Measurements from ENCODE around the gene SLC4A1AP. TPM values are rescaled to one million over a fixed set of nuclear protein-coding genes. Genes with fewer than 3 reads are reported as not detected.
"Not testable (repeated sequence)": the region's sequence is repeated elsewhere in the genome, so short reads cannot be mapped to it uniquely, and the experiment has no call there.

The SLC4A1AP gene
- total RNA-seq, 1 donor from 2014 or later: 20.5 TPM

GRCh38 chr2:27628767-27629709, 34.7 kb upstream of the SLC4A1AP start, which contains the start of the genes CCDC121 and GPN1:
CCDC121 (minus strand) TSS chr2:27629012; CDS start chr2:27627799, 1,213 bp downstream.
GPN1 (plus strand) TSS chr2:27629050; CDS start chr2:27629059, 9 bp downstream.
- H3K4me1 Mint-ChIP-seq (ENCODE audit: unreplicated experiment): peaks cover 26% of the 10 kb centered on the region
- H3K27me3 Mint-ChIP-seq (ENCODE audit: unreplicated experiment): no peaks in the 10 kb centered on the region
- no peaks in the 10 kb centered on the region for H3K9me3 Mint-ChIP-seq (ENCODE audit: unreplicated experiment)
- TF ChIP-seq CTCF (IDR thresholded peaks at IDR 0.05): no peak
- peak; percentile 94 for DNase-seq (ENCODE audit: extremely low spot score, unreplicated experiment)
- no peak within 1 kb of the TSS for H3K4me3 Mint-ChIP-seq (ENCODE audit: unreplicated experiment)
- peaks cover 29% of the 10 kb centered on the region for H3K36me3 Mint-ChIP-seq (ENCODE audit: unreplicated experiment)
- no peak within 1 kb of the TSS for H3K27ac Mint-ChIP-seq (ENCODE audit: unreplicated experiment)

DNA sequence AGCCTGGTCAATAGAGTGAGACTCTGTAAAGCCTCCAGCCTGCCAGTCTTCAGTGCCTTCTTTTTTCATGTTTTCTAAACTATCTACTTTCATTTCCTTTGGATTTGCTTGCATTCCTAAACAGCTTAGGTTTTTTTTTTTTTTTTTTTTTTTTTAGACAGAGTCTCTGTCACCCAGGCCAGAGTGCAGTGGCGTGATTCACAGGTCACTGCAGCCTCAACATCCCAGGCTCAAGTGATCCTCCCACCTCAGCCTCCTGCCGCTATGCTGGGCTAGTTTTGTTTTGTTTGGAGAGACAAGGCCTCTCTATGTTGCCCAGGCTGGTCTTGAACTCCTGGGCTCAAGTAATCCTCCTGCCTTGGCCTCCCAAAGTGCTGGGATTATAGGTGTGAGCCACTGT, 33.4 kb upstream of the SLC4A1AP start:
- not testable (repeated sequence) for H3K27ac Mint-ChIP-seq (ENCODE audit: unreplicated experiment); H3K9me3 Mint-ChIP-seq (ENCODE audit: unreplicated experiment); H3K27me3 Mint-ChIP-seq (ENCODE audit: unreplicated experiment); DNase-seq (ENCODE audit: extremely low spot score, unreplicated experiment)
- Mint-ChIP-seq H3K4me3 (ENCODE audit: unreplicated experiment) (peak overlapping the region; percentile 33), H3K36me3 (ENCODE audit: unreplicated experiment) (peaks cover 29% of the 10 kb centered on the region), H3K4me1 (ENCODE audit: unreplicated experiment) (peaks cover 26% of the 10 kb centered on the region)

- H3K4me1 Mint-ChIP-seq (ENCODE audit: unreplicated experiment): peaks cover 6% of the 10 kb centered on the region
- peaks cover 53% of the 10 kb centered on the region for H3K36me3 Mint-ChIP-seq (ENCODE audit: unreplicated experiment)
- no peak for DNase-seq (ENCODE audit: extremely low spot score, unreplicated experiment)
- H3K27ac Mint-ChIP-seq (ENCODE audit: unreplicated experiment): no peak overlapping the region
- H3K27me3 Mint-ChIP-seq (ENCODE audit: unreplicated experiment): no peaks in the 10 kb centered on the region
- no peak overlapping the region for H3K4me3 Mint-ChIP-seq (ENCODE audit: unreplicated experiment)
- H3K9me3 Mint-ChIP-seq (ENCODE audit: unreplicated experiment): no peaks in the 10 kb centered on the region
- TF ChIP-seq CTCF (IDR thresholded peaks at IDR 0.05): no peak
These were observed 29.4 kb upstream of the SLC4A1AP start for GRCh38 chr2:27634291-27634690.

DNA sequence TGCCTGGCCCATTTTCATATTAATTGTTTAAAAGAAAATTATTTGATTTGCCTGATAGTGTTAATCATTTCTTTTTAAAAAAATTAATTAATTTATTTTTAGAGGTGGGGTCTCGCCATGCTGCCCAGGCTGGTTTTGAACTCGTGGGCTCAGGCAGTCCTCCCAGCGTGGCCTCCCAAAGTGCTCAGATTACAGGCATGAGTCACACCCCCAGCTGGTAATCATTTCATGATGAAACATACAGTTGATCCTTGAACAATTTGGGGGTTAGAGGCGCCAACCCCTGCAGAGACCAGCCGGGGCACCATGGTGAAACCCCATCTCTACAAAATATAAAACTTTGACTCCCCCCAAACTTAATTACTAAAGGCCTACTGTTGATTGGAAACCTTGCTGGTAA, 26.9 kb upstream of the SLC4A1AP start:
- Mint-ChIP-seq H3K27me3 (ENCODE audit: unreplicated experiment) (no peaks in the 10 kb centered on the region), H3K27ac (ENCODE audit: unreplicated experiment) (no peak overlapping the region), H3K9me3 (ENCODE audit: unreplicated experiment) (no peaks in the 10 kb centered on the region), H3K4me3 (ENCODE audit: unreplicated experiment) (no peak overlapping the region), H3K36me3 (ENCODE audit: unreplicated experiment) (peaks cover 52% of the 10 kb centered on the region), H3K4me1 (ENCODE audit: unreplicated experiment) (no peaks in the 10 kb centered on the region)
- TF ChIP-seq CTCF (IDR thresholded peaks at IDR 0.05): no peak
- DNase-seq (ENCODE audit: extremely low spot score, unreplicated experiment): no peak

- H3K4me3 Mint-ChIP-seq (ENCODE audit: unreplicated experiment): no peak overlapping the region
- no peaks in the 10 kb centered on the region for H3K9me3 Mint-ChIP-seq (ENCODE audit: unreplicated experiment)
- no peak for TF ChIP-seq CTCF (IDR thresholded peaks at IDR 0.05)
- H3K4me1 Mint-ChIP-seq (ENCODE audit: unreplicated experiment): no peaks in the 10 kb centered on the region
- DNase-seq (ENCODE audit: extremely low spot score, unreplicated experiment): no peak
- no peaks in the 10 kb centered on the region for H3K27me3 Mint-ChIP-seq (ENCODE audit: unreplicated experiment)
- H3K27ac Mint-ChIP-seq (ENCODE audit: unreplicated experiment): no peak overlapping the region
- peaks cover 44% of the 10 kb centered on the region for H3K36me3 Mint-ChIP-seq (ENCODE audit: unreplicated experiment)
These were observed 25.6 kb upstream of the SLC4A1AP start for GRCh38 chr2:27638037-27638637.

All from osteocyte (in vitro differentiated cells).